Stimulated activated CD8-positive, alpha-beta memory T cell treated with anti-CD3 and anti-CD28 coated beads, Interleukin-7, amount 100 ng/mL, for 24 hours (primary cell): ENCODE measurements around the gene PPID.
"Not testable (repeated sequence)": the region's sequence is repeated elsewhere in the genome, so short reads cannot be mapped to it uniquely, and the experiment has no call there.

ENCODE experiments used
- DNase-seq: peaks from one replicate; pipeline ENCODE4 v3.0.0-alpha.2; 2020; ENCODE audit warnings: low read depth

The PPID gene

DNA sequence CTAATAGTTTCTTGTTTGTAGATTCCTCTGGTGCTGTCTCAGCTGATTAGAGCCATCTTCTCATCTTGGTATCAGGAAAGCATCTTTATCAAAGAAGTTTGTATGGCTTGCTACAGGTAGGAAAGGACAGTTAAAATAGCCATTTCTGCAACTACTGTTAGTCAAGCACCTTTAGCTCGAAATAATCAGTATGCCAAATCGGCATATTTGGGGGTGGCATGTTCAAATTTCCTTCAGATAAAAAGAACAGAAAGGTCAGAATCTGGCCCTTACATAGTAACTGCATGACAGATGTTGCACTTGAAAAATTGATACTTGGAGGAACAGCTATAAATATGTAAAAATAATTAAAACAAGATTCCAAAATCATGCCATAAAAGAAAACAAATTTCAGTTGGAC, 56.3 kb downstream of the PPID start:
- no peak for DNase-seq

- DNase-seq = no peak
Observed at GRCh38 chr4:158664806-158665205, 58.4 kb downstream of the PPID start.

- not testable (repeated sequence) for DNase-seq
Observed at GRCh38 chr4:158663707-158664625, 59.2 kb downstream of the PPID start.

- DNase-seq = not testable (repeated sequence)
Observed at GRCh38 chr4:158663255-158663654, 59.9 kb downstream of the PPID start.
